GM10266 (cell line): ENCODE data around the gene FAM216A.
"Not testable (repeated sequence)": the region's sequence is repeated elsewhere in the genome, so short reads cannot be mapped to it uniquely, and the experiment has no call there.

Experiments used
- DNase-seq: peaks from one replicate; pipeline ENCODE4 v3.0.0; 2012; ENCODE audit errors: extremely low spot score
- CTCF ChIP-seq: IDR thresholded peaks from 2 replicates; pipeline ENCODE4 v1.5.1; 2012; ENCODE audit warnings: mild to moderate bottlenecking, low read depth; ENCODE audit not compliant: control insufficient read depth, insufficient read depth; ENCODE audit errors: missing control alignments

Gene FAM216A

GRCh38 chr12:110516995-110517394, 48.4 kb downstream of the FAM216A start:
- no peak for TF ChIP-seq CTCF
- no peak for DNase-seq

GRCh38 chr12:110518014-110518413, 49.4 kb downstream of the FAM216A start:
- not testable (repeated sequence) for DNase-seq

GRCh38 chr12:110520876-110521712, 52.4 kb downstream of the FAM216A start:
- not testable (repeated sequence) for DNase-seq

GRCh38 chr12:110528277-110528839, 59.7 kb downstream of the FAM216A start:
- no peak for TF ChIP-seq CTCF

GRCh38 chr12:110530511-110530910, 61.9 kb downstream of the FAM216A start:
- DNase-seq, result no peak

More at GRCh38 chr12:110528277-110528839, 59.7 kb downstream of the FAM216A start:
- DNase-seq, result no peak

GRCh38 chr12:110531741-110532333, 63.2 kb downstream of the FAM216A start:
- peak; percentile 59 for DNase-seq
- no peak for TF ChIP-seq CTCF

More at GRCh38 chr12:110530511-110530910, 61.9 kb downstream of the FAM216A start:
- no peak for TF ChIP-seq CTCF

GRCh38 chr12:110532644-110533043, 64.0 kb downstream of the FAM216A start:
- TF ChIP-seq CTCF, result no peak
- no peak for DNase-seq

GRCh38 chr12:110533607-110534006, 65.0 kb downstream of the FAM216A start:
- DNase-seq, result no peak
- TF ChIP-seq CTCF, result no peak
